NCI-H1092 (cell line): ENCODE data around the gene SNRPE.

ENCODE experiments used
- DNase-seq: peaks from one replicate; lab custom pipeline; 2025; lab: John Stamatoyannopoulos, UW

SNRPE gene

GRCh38 chr1:203880606-203881005, 19.2 kb downstream of the SNRPE start:
- no peak for DNase-seq

- no peak for DNase-seq
Measured at GRCh38 chr1:203888807-203889251, 27.4 kb downstream of the SNRPE start.

- DNase-seq, result no peak
Measured at GRCh38 chr1:203891950-203892349, 30.6 kb downstream of the SNRPE start.

GRCh38 chr1:203898458-203899352, 37.3 kb downstream of the SNRPE start:
- DNase-seq, result no peak

GRCh38 chr1:203899353-203899716, 37.9 kb downstream of the SNRPE start:
- DNase-seq, result no peak

- no peak for DNase-seq
Measured at GRCh38 chr1:203899869-203900714, 38.7 kb downstream of the SNRPE start.

- no peak for DNase-seq
Measured at GRCh38 chr1:203901581-203901980, 40.2 kb downstream of the SNRPE start.

GRCh38 chr1:203905275-203905674, 43.9 kb downstream of the SNRPE start:
- DNase-seq, result no peak

- DNase-seq, result no peak
Measured at GRCh38 chr1:203906932-203907331, 45.5 kb downstream of the SNRPE start.

GRCh38 chr1:203907901-203908300, 46.5 kb downstream of the SNRPE start:
- no peak for DNase-seq

- DNase-seq, result no peak
Measured at GRCh38 chr1:203911806-203912205, 50.4 kb downstream of the SNRPE start.

- no peak for DNase-seq
Measured at GRCh38 chr1:203913073-203913521, 51.7 kb downstream of the SNRPE start.

GRCh38 chr1:203914292-203914691, 52.9 kb downstream of the SNRPE start:
- DNase-seq, result no peak

- DNase-seq, result no peak
Measured at GRCh38 chr1:203915811-203916210, 54.4 kb downstream of the SNRPE start.

- no peak for DNase-seq
Measured at GRCh38 chr1:203916756-203917155, 55.4 kb downstream of the SNRPE start.
